AG04450 (cell line): ENCODE data around the gene CDK13. TPM values are rescaled to one million over a fixed set of nuclear protein-coding genes. Genes with fewer than 3 reads are reported as not detected.

Experiments used
- CTCF ChIA-PET: fragments of 300-600, 350-600 bp; formaldehyde crosslinking; extraction: SDS; loops from one replicate; lab custom pipeline; 2022; ENCODE audit warnings: antibody characterized with exemption, inconsistent platforms; lab: Charles Lee
- POLR2A ChIA-PET: fragments of 350-600 bp; formaldehyde crosslinking; extraction: SDS; loops from one replicate; lab custom pipeline; 2021; ENCODE audit warnings: antibody characterized with exemption, inconsistent platforms; lab: Yijun Ruan, JAX
- DNase-seq: peaks from one replicate; pipeline ENCODE4 v3.0.0-alpha.2; 2011; ENCODE audit warnings: low read depth, low spot score
- H3K27ac ChIP-seq: one replicate; pipeline ENCODE4 v1.5.1; 2012; ENCODE audit warnings: low read depth, low read length, control low read depth
- H3K27me3 ChIP-seq: one replicate; pipeline ENCODE4 v1.6.0; 2012; ENCODE audit warnings: low read length; ENCODE audit not compliant: control insufficient read depth, insufficient read depth
- H3K4me3 ChIP-seq: 2 replicates; pipeline ENCODE4 v1.5.1; 2011; ENCODE audit warnings: mild to moderate bottlenecking, low read depth, low read length, control low read depth
- H3K9me3 ChIP-seq: 2 replicates; pipeline ENCODE4 v1.5.1; 2012; ENCODE audit warnings: low read length; ENCODE audit not compliant: control insufficient read depth, insufficient read depth
- polyA plus RNA-seq: library from polyadenylated mRNA; depleted of rRNA; stranded (reverse); fragments of >200 nt; gene quantifications from 2 replicates; pipeline ENCODE4 v1.2.3, GENCODE V29; 2011
- TF ChIP-seq, protein P1 (sequence below): IDR thresholded peaks from 2 replicates; pipeline ENCODE4 v1.5.1; 2011; ENCODE audit warnings: low read depth, low read length, control low read depth, inconsistent platforms

Gene CDK13
- polyA plus RNA-seq, 1 experiment, result 44.2 TPM

GRCh38 chr7:40043164-40043563 lies 93.1 kb downstream of the CDK13 start:
- no peak for DNase-seq
- TF ChIP-seq, protein P1, sequence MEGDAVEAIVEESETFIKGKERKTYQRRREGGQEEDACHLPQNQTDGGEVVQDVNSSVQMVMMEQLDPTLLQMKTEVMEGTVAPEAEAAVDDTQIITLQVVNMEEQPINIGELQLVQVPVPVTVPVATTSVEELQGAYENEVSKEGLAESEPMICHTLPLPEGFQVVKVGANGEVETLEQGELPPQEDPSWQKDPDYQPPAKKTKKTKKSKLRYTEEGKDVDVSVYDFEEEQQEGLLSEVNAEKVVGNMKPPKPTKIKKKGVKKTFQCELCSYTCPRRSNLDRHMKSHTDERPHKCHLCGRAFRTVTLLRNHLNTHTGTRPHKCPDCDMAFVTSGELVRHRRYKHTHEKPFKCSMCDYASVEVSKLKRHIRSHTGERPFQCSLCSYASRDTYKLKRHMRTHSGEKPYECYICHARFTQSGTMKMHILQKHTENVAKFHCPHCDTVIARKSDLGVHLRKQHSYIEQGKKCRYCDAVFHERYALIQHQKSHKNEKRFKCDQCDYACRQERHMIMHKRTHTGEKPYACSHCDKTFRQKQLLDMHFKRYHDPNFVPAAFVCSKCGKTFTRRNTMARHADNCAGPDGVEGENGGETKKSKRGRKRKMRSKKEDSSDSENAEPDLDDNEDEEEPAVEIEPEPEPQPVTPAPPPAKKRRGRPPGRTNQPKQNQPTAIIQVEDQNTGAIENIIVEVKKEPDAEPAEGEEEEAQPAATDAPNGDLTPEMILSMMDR, result no peak
- CTCF ChIA-PET, result interaction anchor here (3.6 to 4.6 kb wide), 2 partner anchors 10 to 146 kb away, joined by 18 to 25 read pairs; no protein-coding TSS in a partner anchor

GRCh38 chr7:40047661-40048060 lies 97.6 kb downstream of the CDK13 start:
- TF ChIP-seq, protein P1, result peak; percentile 24; the same call in 1 of the 2 replicates
- H3K4me3 ChIP-seq, result no peak overlapping the region
- DNase-seq, result no peak
- no peaks in the 10 kb centered on the region for H3K27me3 ChIP-seq
- H3K9me3 ChIP-seq, result no peaks in the 10 kb centered on the region
- H3K27ac ChIP-seq, result no peak overlapping the region
- ChIA-PET POLR2A (interaction anchor here (1.0 kb wide), 1 partner anchor 98 kb away, joined by 5 read pairs; the partner anchor contains the start of gene CDK13), CTCF (interaction anchor here (0.6 to 1.7 kb wide), 5 partner anchors 17 to 467 kb away, joined by 3 to 6 read pairs (median 3); no protein-coding TSS in a partner anchor)

More at GRCh38 chr7:40043164-40043563, 93.1 kb downstream of the CDK13 start:
- H3K4me3 ChIP-seq, result no peak overlapping the region
- POLR2A ChIA-PET, result no interaction called here
- no peak overlapping the region for H3K27ac ChIP-seq
- no peaks in the 10 kb centered on the region for H3K27me3 ChIP-seq
- no peaks in the 10 kb centered on the region for H3K9me3 ChIP-seq

GRCh38 chr7:40057292-40057691 lies 107.2 kb downstream of the CDK13 start:
- ChIA-PET POLR2A (no interaction called here), CTCF (interaction anchor here (1.6 to 3.6 kb wide), 2 partner anchors 77 to 161 kb away, joined by 3 to 24 read pairs; partner anchors contain the start of genes MPLKIP and SUGCT)
- no peak overlapping the region for H3K27ac ChIP-seq
- H3K4me3 ChIP-seq, result no peak overlapping the region
- H3K9me3 ChIP-seq, result no peaks in the 10 kb centered on the region
- DNase-seq, result no peak
- H3K27me3 ChIP-seq, result no peaks in the 10 kb centered on the region
- TF ChIP-seq, protein P1, result no peak

GRCh38 chr7:40058026-40058425 lies 108.0 kb downstream of the CDK13 start:
- Histone ChIP-seq H3K27ac (no peak overlapping the region), H3K4me3 (no peak overlapping the region), H3K9me3 (no peaks in the 10 kb centered on the region), H3K27me3 (no peaks in the 10 kb centered on the region)
- DNase-seq, result no peak
- POLR2A ChIA-PET, result no interaction called here
- CTCF ChIA-PET, result interaction anchor here (1.0 to 3.6 kb wide), 3 partner anchors 9 to 478 kb away, joined by 4 to 24 read pairs (median 5); no protein-coding TSS in a partner anchor
- TF ChIP-seq, protein P1, result no peak

DNA sequence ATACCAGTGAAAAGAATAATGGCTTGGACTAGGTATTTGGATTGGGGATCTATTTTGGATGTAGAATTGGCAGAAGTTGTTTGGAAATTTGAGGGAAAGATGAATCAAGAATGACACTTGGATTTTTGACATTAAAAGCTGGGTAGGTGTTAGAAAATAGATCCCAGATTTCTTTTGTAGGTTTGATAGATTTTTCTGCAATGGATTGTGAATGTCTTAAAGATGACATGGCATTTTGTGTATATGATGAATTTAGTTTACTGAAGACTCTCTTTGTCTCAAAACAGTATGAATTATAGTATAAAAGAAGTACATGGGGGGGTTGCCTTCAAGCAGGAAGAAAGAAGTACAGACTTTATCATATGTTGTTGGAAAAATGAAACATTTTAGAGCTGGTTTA lies 108.6 kb downstream of the CDK13 start:
- H3K27me3 ChIP-seq, result no peaks in the 10 kb centered on the region
- no peak overlapping the region for H3K27ac ChIP-seq
- DNase-seq, result no peak
- ChIA-PET POLR2A (no interaction called here), CTCF (interaction anchor here (1.0 to 3.6 kb wide), 3 partner anchors 9 to 478 kb away, joined by 4 to 24 read pairs (median 5); no protein-coding TSS in a partner anchor)
- H3K4me3 ChIP-seq, result no peak overlapping the region
- no peaks in the 10 kb centered on the region for H3K9me3 ChIP-seq
- TF ChIP-seq, protein P1, result no peak
